ENCODE measurements around the gene PDLIM7. TPM values are rescaled to one million over a fixed set of nuclear protein-coding genes. Genes with fewer than 3 reads are reported as not detected.

PDLIM7 gene
- total and polyA plus RNA-seq, 2 experiments from 2014 or later: 94.7 to 128 TPM

DNA sequence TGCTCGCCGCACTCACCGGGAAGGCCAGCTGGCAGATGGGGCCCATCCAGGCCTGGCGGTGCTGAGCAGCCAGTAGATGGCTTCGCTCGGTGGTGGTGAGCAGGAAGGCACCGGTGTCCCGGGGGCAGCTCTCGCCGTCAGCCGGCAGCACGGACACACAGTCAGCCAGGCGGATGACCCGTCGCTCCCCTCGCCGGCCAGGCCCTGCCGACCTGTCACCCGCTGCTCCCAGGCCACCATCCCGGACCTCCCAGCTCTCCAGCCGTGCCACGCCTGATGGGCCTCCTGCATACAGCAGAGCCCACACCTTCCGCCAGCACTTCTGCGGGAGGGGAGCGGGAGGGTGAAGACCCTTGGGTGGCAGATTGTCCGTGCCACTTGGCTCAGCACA lies 10.8 kb upstream of the PDLIM7 start:
- H3K4me2 ChIP-seq: no peak overlapping the region
- H3K27ac Mint-ChIP-seq: no peak overlapping the region
- TF ChIP-seq POLR2AphosphoS5 (IDR thresholded peaks at IDR 0.05; ENCODE audit: low read depth) (no peak), NANOG (IDR thresholded peaks at IDR 0.05; ENCODE audit: borderline replicate concordance) (no peak), CREB1 (CRISPR knock-in tag; IDR thresholded peaks at IDR 0.05; ENCODE audit: low read depth) (no peak), JUNB (IDR thresholded peaks at IDR 0.05; ENCODE audit: unreplicated experiment) (no peak), STAT1 (IDR thresholded peaks at IDR 0.05; ENCODE audit: unreplicated experiment) (no peak), ZNF114 (CRISPR knock-in tag; IDR thresholded peaks at IDR 0.05) (no peak), ZNF331 (CRISPR knock-in tag; IDR thresholded peaks at IDR 0.05; ENCODE audit: low read depth) (no peak), CTCF (conservative IDR thresholded peaks at IDR 0.05; ENCODE audit: low read depth in 2 of 2) (no peak), REST (IDR thresholded peaks at IDR 0.05; ENCODE audit: unreplicated experiment) (no peak)
- TF ChIP-seq, protein P1, sequence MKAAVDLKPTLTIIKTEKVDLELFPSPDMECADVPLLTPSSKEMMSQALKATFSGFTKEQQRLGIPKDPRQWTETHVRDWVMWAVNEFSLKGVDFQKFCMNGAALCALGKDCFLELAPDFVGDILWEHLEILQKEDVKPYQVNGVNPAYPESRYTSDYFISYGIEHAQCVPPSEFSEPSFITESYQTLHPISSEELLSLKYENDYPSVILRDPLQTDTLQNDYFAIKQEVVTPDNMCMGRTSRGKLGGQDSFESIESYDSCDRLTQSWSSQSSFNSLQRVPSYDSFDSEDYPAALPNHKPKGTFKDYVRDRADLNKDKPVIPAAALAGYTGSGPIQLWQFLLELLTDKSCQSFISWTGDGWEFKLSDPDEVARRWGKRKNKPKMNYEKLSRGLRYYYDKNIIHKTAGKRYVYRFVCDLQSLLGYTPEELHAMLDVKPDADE (IDR thresholded peaks at IDR 0.05): no peak
- TF ChIP-seq, protein P2, sequence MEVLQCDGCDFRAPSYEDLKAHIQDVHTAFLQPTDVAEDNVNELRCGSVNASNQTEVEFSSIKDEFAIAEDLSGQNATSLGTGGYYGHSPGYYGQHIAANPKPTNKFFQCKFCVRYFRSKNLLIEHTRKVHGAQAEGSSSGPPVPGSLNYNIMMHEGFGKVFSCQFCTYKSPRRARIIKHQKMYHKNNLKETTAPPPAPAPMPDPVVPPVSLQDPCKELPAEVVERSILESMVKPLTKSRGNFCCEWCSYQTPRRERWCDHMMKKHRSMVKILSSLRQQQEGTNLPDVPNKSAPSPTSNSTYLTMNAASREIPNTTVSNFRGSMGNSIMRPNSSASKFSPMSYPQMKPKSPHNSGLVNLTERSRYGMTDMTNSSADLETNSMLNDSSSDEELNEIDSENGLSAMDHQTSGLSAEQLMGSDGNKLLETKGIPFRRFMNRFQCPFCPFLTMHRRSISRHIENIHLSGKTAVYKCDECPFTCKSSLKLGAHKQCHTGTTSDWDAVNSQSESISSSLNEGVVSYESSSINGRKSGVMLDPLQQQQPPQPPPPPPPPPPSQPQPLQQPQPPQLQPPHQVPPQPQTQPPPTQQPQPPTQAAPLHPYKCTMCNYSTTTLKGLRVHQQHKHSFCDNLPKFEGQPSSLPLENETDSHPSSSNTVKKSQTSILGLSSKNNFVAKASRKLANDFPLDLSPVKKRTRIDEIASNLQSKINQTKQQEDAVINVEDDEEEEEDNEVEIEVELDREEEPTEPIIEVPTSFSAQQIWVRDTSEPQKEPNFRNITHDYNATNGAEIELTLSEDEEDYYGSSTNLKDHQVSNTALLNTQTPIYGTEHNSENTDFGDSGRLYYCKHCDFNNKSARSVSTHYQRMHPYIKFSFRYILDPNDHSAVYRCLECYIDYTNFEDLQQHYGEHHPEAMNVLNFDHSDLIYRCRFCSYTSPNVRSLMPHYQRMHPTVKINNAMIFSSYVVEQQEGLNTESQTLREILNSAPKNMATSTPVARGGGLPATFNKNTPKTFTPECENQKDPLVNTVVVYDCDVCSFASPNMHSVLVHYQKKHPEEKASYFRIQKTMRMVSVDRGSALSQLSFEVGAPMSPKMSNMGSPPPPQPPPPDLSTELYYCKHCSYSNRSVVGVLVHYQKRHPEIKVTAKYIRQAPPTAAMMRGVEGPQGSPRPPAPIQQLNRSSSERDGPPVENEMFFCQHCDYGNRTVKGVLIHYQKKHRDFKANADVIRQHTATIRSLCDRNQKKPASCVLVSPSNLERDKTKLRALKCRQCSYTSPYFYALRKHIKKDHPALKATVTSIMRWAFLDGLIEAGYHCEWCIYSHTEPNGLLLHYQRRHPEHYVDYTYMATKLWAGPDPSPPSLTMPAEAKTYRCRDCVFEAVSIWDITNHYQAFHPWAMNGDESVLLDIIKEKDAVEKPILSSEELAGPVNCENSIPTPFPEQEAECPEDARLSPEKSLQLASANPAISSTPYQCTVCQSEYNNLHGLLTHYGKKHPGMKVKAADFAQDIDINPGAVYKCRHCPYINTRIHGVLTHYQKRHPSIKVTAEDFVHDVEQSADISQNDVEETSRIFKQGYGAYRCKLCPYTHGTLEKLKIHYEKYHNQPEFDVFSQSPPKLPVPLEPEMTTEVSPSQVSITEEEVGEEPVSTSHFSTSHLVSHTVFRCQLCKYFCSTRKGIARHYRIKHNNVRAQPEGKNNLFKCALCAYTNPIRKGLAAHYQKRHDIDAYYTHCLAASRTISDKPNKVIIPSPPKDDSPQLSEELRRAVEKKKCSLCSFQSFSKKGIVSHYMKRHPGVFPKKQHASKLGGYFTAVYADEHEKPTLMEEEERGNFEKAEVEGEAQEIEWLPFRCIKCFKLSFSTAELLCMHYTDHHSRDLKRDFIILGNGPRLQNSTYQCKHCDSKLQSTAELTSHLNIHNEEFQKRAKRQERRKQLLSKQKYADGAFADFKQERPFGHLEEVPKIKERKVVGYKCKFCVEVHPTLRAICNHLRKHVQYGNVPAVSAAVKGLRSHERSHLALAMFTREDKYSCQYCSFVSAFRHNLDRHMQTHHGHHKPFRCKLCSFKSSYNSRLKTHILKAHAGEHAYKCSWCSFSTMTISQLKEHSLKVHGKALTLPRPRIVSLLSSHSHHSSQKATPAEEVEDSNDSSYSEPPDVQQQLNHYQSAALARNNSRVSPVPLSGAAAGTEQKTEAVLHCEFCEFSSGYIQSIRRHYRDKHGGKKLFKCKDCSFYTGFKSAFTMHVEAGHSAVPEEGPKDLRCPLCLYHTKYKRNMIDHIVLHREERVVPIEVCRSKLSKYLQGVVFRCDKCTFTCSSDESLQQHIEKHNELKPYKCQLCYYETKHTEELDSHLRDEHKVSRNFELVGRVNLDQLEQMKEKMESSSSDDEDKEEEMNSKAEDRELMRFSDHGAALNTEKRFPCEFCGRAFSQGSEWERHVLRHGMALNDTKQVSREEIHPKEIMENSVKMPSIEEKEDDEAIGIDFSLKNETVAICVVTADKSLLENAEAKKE (CRISPR knock-in tag; IDR thresholded peaks at IDR 0.05): no peak
- H3K9me3 Mint-ChIP-seq: peaks cover 2% of the 10 kb centered on the region; the same call in 1 of the 3 replicates
- peaks cover 14% of the 10 kb centered on the region for H3K27me3 Mint-ChIP-seq (ENCODE audit: insufficient read depth, low read depth, poor library complexity)
- peaks cover 22% of the 10 kb centered on the region for H3K4me1 Mint-ChIP-seq
- H3K36me3 Mint-ChIP-seq (ENCODE audit: low read depth): peaks cover 46% of the 10 kb centered on the region
- H3K4me3 ChIP-seq: no peak overlapping the region
- H3K27me3 ChIP-seq (ENCODE audit: insufficient read depth): no peaks in the 10 kb centered on the region
- no peak overlapping the region for H2AFZ ChIP-seq
- H3K27ac ChIP-seq (ENCODE audit: low read depth): no peak overlapping the region
- H3K4me3 Mint-ChIP-seq: no peak overlapping the region
- H3F3A ChIP-seq (replicated peaks; ENCODE audit: low read depth): peaks cover 5% of the 10 kb centered on the region; the same call in 1 of the 2 replicates
- ATAC-seq (no peak), DNase-seq (ENCODE audit: low spot score) (no peak)
- no peaks in the 10 kb centered on the region for H3K9me2 ChIP-seq (ENCODE audit: insufficient read depth)
- no peaks in the 10 kb centered on the region for H3K36me3 ChIP-seq (ENCODE audit: insufficient read depth)
- no peaks in the 10 kb centered on the region; the same call in 1 of the 2 replicates for H4K20me1 ChIP-seq (replicated peaks; ENCODE audit: insufficient read depth)
- H3K79me2 ChIP-seq (replicated peaks; ENCODE audit: insufficient read depth): no peaks in the 10 kb centered on the region
- peaks cover 15% of the 10 kb centered on the region for H3K4me1 ChIP-seq (ENCODE audit: insufficient read depth)
